Measurements from ENCODE around the gene ZIC2.

Gene ZIC2

GRCh38 chr13:99985886-99986527, 4.4 kb downstream of the ZIC2 start:
- no peak for DNase-seq (ENCODE audit: low spot score)

DNA sequence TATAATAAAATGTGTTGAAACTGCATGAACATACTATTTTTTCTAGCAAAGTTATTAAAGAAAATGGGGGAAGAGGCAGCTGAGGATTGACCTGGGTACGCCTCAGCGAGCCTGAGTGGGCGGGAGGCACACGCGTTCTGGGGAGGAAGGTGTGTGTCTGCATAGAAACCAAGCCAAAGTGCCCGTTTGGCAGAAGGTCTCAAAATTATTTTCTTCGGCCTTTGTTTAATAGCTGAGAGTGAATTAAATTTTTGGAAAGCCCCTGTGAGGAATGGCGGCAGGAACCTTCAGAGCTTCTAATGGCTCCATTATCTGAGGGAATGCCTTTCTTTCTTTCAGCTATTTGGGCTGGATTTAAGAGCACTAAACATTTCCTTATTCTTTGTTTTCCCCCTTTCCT, 5.2 kb downstream of the ZIC2 start:
- DNase-seq (ENCODE audit: low spot score) = no peak

DNA sequence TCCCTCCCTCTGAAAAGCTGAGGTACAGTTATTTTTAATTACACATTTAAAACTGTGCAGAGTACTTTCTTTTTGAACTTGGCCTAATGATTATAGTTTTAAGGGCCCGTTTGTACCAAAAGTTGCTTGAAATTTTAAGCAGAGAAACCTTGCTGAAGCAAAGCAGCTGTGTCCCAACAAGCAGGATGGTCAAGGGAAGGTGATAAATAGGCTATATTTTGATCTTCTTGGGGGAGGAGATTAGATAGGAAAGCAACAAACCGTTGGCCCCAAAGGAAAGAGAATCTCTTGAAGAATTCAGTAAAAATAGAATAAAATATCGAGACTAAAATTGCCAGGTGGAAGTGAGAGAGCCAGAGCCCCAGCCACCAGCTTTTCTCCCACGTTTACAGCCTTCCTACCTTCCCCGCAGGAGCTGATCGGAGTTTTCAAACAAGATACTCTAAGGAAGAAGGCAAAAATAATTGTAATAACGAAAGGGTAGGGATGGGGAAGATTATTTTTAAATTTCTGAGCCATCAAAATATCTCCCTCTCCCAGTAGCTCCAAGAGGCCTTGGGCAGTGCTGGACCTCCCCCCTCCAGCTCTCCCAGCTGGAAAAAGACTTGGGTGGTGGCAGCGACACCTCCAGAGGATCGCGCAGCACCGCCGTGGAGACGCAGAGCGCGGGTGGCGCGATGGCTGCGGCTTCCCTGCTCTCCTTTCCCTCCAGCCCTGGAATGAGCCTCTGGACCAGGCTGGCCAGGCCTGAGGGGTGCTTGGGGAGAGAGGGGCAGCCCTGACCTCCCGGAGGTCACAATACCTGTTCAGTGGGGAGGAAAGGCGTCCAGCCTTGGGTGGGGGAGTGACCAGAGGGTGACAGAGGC, 5.8 kb downstream of the ZIC2 start:
- DNase-seq (ENCODE audit: low spot score) = no peak

- no peak for DNase-seq (ENCODE audit: low spot score)
These were observed 7.1 kb downstream of the ZIC2 start for GRCh38 chr13:99988529-99989275.

- no peak for DNase-seq (ENCODE audit: low spot score)
These were observed 7.9 kb downstream of the ZIC2 start for GRCh38 chr13:99989276-99990125.

DNA sequence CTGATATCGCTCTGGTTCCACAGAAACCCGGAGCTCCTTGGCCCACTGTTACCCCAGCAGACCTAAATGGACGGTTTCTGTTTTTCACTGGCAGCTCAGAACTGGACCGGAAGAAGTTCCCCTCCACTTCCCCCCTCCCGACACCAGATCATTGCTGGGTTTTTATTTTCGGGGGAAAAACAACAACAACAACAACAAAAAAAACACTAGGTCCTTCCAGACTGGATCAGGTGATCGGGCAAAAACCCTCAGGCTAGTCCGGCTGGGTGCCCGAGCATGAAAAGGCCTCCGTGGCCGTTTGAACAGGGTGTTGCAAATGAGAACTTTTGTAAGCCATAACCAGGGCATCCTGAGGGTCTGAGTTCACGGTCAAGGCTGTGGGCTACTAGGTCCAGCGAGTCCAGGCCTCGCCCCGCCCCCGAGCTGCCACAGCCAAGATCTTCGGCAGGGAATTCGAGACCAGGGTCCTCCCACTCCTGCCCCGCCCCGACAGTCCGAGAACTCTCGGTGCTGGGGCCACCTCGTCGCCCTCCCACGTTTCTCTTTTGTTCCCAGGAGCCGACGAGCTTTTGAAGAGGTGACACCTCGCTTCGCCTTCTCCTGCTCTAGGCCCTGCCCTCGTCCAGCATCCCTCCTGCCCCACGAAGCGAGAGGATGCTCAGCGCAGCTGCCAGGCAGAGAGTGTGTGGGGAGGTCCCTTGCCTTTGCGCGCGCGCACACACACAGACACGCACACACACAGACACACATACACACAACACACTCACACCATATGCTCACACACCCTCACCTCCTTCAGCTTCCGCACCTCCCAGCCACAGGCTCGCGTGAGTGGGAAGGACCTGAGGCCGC, 8.8 kb downstream of the ZIC2 start:
- no peak for DNase-seq (ENCODE audit: low spot score)

DNA sequence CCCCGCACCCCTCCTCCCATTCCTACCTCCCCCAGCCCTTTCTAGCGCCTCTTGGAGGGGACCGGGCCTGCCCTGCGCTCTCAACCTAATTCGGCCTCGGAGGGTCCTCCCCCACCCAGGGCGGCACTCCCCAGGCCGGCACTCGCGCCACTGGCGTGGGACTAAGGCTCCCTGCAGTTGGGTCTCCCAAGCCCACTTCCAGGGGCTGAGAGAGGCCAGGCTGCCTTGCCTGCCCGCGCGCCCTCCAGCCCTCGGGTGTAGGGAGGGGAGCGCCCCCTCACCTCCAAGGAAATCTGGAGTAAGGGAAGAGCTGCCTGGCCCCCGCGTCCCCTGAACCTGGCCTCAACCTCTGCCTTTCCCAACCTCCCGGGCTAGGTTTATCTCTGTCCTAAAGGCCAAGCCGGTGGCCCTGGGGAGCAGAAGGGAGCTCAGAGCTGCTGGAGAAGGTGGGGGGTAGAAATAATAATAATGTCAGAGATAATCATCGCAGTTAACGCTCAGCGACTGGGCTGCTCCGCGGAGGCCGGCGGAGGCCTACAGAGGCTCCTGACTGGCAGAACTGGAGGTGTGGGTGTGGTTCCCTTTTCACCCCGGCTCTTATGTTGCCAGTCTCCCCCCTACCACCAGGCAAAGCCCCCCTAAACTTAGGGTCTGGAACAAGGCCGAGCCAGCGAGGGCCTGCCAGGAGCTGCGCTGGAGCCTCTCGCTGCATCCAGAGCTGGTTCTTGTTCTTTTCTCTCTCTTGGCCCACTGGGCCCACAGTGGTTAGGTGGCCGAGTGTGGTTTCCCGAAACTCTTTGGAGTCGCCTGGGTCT, 9.6 kb downstream of the ZIC2 start:
- DNase-seq (ENCODE audit: low spot score) = no peak

DNA sequence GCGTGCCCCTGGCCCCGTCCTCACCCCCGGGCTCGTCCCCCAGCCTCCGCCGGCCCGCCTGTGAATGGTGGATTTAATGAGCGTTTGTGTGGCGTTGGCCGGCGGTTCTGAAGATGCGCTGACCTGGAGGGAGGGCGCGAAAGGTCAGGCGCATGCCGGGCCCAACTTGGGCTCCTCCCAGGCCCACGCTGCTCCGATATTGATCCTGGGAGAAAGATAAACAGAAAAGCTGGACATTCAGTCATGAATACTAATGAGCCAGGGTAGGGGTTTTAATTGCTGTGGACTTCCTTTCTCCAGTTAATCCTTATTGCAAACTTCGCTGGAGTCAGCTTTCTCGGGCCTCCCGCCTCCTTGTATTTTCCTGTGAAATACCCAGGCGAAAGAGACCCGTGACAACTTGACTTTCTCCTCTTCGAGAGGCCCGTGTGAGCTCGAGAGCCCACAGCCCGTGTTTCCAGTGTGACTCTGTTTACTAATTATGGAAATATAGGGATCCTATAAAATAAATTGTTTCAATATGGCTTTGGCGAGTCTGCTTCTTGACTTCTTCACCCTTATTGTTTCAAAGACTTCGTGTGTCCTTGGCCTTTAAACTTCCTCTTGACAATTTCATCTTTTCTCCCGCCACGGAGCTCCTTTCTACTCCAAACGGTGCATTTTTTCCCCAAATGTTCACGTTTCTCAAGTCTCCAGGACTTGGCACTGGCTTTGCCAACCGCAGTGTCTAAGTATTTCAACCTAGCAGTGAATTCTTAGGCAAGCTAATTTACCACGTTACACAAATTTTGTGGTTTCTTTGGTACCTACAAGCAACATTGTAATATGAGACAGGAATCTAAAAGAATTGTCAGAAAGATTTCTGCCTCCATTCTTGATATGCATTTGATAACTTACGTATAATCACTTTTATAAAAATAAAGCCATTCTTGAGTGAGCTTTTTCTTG, 10.5 kb downstream of the ZIC2 start:
- no peak for DNase-seq (ENCODE audit: low spot score)

DNA sequence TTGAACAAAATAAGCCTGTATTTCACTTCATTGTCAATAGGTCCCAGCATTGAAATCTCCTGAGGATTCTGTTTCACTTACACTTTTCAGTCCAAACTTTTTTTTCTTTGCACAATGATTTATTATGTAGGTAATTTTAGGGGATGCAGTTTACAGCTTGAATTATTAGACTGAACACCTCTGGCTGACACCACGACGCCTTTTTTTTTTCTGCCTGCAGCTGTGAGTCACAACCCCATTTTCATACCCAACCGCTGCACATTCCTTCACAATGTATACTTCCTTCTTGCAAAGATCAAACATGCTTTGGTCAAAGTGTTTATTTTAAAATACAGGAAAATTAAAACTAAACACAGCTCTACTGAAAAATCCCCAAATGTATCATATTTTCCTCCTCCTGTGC, 11.4 kb downstream of the ZIC2 start:
- no peak for DNase-seq (ENCODE audit: low spot score)

- DNase-seq (ENCODE audit: low spot score) = no peak
These were observed 12.4 kb downstream of the ZIC2 start for GRCh38 chr13:99993660-99994637.

- DNase-seq (ENCODE audit: low spot score) = no peak
These were observed 13.0 kb downstream of the ZIC2 start for GRCh38 chr13:99994638-99995020.

DNA sequence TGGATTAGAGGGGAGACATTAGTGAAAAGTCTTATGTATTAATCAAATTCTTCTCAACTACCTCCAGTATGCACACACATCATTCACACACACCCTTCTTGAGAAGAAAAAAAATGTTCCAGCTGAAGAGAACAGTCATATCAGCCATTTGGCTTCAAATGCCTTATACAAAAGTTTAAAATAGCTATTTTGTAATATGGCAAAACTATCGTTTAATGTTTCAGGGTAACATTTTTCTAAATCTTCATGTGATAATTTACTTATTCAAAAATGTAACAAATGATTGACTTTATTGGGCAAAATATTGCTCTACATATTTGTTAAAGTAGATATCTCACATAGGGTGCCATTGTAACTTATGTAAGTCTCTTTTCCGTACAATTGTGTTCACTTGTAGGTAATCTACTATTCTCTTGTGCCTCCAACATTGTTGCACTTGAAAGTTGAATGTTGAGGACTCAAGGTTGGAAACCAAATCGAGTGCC, 13.6 kb downstream of the ZIC2 start:
- no peak for DNase-seq (ENCODE audit: low spot score)

- peak; percentile 40 for DNase-seq (ENCODE audit: low spot score)
These were observed 14.2 kb downstream of the ZIC2 start for GRCh38 chr13:99995589-99996380.

DNA sequence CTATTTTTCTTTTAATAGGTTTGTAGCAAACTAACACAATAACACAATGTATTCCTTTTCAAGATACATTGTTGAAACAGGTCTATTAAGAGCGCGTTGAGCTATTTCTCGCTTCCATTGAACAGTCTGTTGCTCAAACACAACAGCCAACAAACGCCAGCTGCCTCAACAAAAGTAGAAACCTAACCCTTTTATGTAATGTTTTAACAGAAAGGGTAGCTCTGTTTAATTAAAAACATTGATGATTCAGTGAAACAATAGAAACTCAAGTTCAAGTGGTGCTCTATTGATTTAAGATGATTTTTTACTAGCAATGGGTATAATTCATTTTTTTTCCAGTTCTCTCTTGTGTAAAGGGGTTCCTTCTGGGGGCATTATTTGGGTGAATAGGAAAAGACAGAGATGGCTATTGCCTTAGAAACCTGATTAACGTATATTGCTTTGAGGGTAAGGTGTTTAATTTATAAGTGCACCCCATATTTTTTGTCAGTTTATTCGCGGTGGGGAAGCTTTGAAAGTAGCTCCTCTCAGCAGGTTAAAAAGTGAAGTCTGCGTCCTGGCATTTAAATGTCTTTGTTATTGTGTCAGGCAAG, 14.9 kb downstream of the ZIC2 start:
- DNase-seq (ENCODE audit: low spot score) = no peak

DNA sequence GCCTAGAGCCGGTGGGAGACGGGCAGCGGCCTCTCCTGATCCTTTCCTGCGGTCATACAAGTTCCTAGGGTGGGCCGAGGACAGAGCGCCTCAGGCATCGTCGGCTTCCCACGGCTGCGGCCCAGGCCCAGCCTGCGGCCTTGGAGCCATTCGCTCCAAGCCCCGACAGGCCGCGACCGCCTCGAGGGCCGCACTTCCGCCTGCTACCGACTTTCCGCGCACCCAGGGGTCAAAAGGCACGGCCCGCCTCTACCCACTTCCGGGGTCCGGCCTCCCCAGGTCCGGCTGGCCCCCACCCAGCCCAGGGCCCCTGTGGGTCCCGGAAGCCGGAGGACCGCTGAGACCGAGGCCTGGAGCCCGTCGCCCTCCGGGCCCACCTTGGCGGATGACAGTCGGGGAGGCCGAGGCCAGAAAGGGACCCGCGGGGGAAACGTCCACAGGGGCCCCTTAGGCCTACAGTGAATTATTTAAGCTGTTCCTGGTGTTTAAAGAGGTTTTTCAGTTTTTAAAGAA, 16.2 kb downstream of the ZIC2 start:
- no peak for DNase-seq (ENCODE audit: low spot score)

DNA sequence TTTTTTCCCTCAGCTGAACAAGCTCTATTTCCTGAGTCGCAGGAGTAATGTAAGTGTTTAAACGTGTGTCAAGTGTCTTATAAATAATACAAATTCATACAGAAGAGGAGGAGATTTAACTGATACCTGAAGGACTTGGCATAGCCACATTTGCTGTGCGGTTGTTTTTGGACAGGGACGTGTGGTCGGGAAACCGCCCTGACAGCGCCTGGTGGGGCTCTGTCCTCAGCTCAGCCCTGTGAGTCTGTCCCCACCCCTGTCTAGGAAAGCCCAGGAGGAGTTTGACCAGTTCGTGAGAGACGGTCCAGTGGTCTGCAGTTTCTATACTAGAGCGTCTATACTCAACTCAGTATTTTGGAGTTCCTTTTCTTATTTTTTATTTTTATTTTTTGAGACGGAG, 16.7 kb downstream of the ZIC2 start:
- DNase-seq (ENCODE audit: low spot score) = no peak

All from SK-N-DZ (cell line).